GM18526 (cell line): ENCODE data around the gene SIL1.

Experiments
- POLR2A ChIP-seq: IDR thresholded peaks from 3 replicates; pipeline ENCODE4 v1.6.1; 2011; ENCODE audit not compliant: insufficient read length; ENCODE audit errors: extremely low read depth

Gene SIL1

DNA sequence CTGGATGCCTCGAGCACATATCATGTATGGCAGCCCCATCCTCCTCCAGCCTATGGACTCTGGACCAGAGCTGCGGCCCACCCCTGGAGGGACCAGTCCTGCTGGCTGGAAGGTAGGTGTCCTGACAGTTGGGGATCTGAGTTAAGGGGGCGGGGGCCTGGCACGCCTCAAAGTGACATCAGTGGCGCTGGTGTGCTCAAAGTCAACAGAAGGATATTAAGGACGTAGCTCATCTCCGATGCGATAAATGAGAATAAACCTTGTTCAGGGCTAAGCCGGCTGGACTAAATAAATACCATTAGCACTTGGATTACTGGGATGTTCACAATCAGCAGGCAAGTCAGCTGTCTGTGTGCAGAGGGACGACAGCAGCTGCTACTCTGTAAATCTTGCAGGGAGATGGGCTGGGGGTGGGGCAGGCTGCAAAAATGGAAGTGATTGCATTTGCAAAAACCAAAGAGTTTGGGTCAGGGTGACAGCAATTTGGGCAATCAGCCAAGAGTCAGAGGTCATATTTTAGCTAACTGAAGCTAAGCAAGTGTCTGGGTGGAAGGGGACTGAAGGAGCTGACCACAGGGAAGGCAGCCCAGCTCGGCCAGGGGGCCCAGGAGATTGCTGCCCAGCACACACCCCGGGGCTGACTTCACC is 243.0 kb downstream of the SIL1 start:
- no peak for TF ChIP-seq POLR2A

DNA sequence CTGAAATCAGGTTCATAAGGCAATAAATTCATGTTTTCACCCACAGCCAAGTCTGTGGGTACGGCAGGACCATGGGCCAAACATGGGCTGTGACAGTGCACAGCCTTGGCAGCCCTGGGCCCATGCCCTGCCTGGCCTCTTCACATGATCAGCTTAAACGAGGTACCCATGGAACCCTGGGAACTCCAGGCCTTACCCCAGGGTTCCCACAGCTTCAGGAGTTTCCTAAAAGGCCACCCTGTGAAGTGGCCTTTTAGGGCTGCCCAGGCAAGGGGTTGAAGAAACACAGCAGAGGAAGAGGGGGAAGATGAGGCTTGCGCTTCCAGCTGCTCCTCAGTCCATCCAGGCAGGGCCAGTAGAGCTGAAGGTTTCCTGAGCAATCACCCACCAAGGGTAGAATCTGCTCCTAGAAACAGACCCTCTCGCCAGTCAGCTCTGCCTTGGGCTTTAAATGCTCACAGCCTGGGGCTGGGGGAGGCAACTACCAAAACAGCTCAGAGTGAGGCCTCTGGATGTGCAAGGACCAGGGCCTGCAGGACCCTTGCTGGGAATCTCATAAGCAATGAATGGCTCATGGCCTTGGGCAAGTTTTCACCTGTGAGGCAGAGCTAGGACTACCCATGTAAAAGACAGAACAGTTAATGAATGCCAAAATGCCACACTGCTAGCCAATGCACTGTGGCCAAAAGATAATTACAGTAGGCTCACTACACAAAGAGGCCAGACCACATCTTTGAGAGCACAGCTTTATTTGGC is 243.7 kb downstream of the SIL1 start:
- no peak for TF ChIP-seq POLR2A

DNA sequence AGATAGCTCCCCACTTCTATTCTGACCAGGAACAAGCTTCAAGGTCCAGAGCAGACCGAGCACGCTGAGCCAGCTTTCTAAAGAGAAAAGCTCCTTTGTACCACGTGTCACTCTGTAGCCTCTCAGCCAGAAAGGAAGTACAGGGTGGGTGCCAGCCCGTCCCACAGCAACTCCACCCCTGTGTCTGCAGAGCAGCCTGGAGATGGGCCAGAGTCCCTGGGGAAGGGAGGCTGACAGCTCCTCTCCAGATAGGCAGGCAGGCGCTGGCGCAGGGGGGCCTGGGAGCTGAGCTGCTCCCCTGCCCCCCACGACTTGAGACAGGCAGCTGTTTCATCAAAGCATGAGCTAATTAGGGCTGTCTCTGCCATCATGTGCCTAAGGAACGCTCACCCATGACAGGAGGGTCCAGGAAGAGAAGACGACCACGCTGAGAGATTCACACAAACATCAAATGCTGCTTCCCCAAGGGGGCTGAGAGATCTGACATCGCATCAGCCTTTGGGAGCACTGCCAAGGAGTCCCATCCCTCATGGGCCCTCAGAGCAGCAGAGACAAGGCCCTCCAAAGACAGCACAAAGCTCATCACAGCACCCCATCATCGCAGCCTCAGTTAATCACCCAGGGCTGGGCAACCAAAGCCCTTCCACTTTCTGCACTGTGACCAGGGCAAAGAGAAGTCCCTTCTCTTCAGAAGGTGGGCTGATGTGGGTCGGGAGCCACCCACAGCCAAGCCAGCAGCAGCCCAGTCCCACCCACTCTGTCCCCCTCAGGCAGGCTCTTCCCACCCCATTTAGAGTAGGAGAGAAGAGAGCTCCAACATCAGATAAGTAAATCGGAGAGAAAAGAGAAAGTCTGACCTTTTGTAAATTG is 244.5 kb downstream of the SIL1 start:
- TF ChIP-seq POLR2A, result no peak

DNA sequence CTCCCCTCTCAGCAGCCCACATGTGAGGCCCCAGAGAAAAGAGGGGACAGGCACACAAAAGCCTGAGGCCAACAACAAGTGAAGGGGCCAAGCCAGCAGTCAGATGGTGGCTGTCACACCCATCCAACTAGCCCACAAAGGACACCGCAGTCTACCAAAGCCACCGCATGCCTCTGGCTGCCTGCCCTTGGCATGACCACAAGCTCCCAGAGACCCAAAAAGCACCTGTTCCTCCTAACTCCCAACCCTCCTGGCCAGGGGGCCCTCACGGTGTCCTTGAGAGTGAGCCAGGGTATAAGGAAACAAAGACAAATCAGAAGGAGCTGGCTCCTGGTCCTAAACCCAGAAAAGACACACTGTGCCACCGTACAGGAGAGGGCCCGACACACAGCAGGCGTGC is 245.2 kb downstream of the SIL1 start:
- TF ChIP-seq POLR2A, result no peak

GRCh38 chr5:138951986-138952735 is 246.0 kb downstream of the SIL1 start:
- TF ChIP-seq POLR2A, result no peak

DNA sequence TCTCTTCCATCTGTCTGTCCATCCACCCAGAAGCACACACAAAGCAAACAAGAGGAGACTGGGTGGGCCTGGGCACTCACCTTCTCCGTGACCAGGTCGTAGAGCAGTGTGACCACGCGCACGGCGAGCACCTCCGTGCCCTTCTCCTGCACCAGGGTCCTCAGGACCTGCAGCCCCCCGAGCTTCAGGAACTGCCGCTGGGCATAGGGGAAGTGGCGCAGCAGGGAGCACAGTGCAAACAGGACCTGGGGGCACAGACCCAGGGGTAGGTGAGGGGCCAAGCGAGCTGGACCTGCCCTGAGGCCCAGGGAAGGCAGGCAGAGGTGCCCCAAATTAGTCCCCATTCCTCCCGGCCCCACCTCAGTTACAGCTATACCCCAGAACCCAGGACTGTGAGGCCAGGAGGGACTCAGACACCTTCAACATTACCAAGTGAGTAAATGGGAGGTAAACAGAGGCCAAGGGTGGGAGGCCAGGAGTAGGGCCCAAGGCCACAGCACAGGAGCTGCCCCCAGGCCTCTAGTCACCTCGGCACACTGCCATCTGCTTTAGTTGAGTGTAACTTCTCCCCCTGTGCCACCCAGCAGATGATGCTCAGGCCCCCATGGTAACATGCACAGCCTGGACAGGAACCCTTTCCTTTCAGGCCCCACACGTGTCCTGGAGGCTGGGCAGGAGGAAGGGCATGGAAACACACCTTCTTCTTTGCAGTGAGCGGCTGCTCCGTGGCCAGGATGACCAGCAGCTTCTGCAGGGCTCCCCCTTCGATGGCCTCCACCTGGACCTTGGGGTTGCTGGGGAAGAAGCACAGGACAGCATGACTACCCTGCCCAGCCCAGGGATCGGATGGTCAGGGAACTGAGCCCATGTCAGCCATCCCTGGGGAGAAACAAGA is 246.8 kb downstream of the SIL1 start:
- TF ChIP-seq POLR2A, result no peak

GRCh38 chr5:138950421-138951031 is 247.6 kb downstream of the SIL1 start:
- no peak for TF ChIP-seq POLR2A

DNA sequence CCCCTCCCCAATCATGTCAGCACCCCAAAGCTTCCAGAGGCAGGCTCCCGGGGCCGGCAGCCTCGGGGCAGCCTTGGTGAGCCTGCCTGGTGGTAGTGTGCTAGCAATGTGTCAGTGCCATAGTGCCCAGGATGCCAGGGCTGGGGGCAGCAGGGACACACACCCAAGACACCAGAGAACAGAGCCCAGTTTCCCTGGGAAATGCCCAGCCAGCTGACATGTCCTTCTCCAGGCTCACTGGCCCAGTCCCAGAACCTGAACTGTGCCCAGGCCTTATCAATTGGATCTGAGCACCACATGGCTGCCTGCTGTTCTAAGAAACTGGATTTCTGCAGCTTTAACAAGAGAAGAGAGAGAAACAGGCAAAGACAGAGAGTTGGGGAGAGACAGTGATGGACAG is 248.2 kb downstream of the SIL1 start:
- no peak for TF ChIP-seq POLR2A

DNA sequence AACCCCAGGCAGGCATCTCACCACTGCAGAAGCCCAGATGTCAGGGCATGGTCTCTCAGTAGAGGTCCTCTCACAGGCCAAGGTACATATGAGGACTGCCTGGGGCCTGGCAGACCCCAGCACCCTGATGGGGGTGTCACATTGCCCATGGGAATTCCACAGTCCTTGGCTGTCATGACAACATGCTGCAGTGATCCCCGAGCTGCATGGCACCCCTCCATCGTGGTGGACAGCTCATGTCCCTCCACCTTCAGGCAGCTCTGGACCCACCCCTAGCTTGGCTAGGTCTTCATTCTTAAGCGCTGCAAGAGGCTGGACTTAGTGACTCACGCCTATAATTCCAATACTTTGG is 249.0 kb downstream of the SIL1 start:
- no peak for TF ChIP-seq POLR2A

DNA sequence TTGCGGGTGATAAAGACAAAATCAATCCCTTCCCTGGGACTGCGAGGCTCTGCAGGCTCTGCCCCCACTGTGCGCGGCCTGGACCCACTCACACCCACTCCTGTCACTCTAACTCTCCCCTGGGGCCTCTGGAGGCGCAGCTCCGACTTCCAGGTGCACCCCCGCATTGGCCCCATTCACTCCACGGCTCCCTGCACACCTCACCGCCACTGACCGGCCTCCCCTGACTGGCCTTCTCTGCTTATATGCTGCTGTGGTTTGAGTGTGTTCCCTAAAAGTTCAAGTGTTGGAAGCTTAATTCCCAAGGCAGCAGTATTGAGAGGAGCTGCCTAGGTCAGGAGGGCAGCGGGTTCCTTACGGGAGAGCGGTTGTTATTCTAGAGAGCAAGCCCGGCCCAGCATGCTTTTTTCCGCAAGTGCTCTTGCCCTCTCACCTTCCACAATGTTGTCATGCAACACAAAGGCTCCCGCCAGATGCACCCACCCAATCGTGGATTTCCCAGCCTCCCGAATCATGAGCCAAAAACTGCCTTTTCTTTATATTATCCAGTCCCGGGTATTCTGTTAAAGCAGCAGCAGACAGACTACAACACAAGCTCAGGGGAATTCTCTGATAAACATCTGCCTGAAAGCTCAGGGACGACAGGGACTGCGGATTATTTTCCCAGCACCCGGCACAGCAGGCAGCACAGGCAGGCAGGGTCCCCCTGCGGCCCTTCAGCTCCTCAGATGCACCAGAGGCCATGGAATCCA is 249.5 kb downstream of the SIL1 start:
- TF ChIP-seq POLR2A, result no peak

GRCh38 chr5:138947780-138948179 is 250.4 kb downstream of the SIL1 start:
- TF ChIP-seq POLR2A, result no peak

- TF ChIP-seq POLR2A, result no peak
These were observed 251.2 kb downstream of the SIL1 start for GRCh38 chr5:138946831-138947560.

GRCh38 chr5:138946241-138946623 is 251.9 kb downstream of the SIL1 start:
- no peak for TF ChIP-seq POLR2A
